Caco-2 (cell line): ENCODE results near the gene S1PR3. TPM values are rescaled to one million over a fixed set of nuclear protein-coding genes. Genes with fewer than 3 reads are reported as not detected.

Experiments
- BruUV-seq: library from RNA; stranded (reverse); fragments of 400-500 nt; replicated peaks from 2 replicates; lab custom pipeline; 2021; lab: Mats Ljungman, UMichigan
- CTCF ChIA-PET: fragments of 300-600 bp; sonication (Branson Sonifier 250); formaldehyde crosslinking; loops from one replicate; lab custom pipeline; 2022; ENCODE audit warnings: antibody characterized with exemption; lab: Charles Lee
- POLR2A ChIA-PET: fragments of 300-600 bp; sonication (Branson Sonifier 250); formaldehyde crosslinking; loops from one replicate; lab custom pipeline; 2022; ENCODE audit warnings: antibody characterized with exemption; lab: Charles Lee
- DNase-seq, 2 experiments: peaks; one replicate each; pipeline versions ENCODE4 v3.0.0 to v3.0.0-alpha.2; 2020 to 2022
- H3K27me3 ChIP-seq: replicated peaks from 2 replicates; pipeline ENCODE4 v1.6.0; 2011; ENCODE audit warnings: low read length; ENCODE audit not compliant: control insufficient read depth, insufficient read depth
- H3K36me3 ChIP-seq: 2 replicates; pipeline ENCODE4 v1.5.1; 2011; ENCODE audit warnings: low read length; ENCODE audit not compliant: control insufficient read depth, insufficient read depth
- H3K4me1 ChIP-seq: fragments of 250-450 bp; sonication (Bioruptor Pico); 2 replicates; pipeline ENCODE4 v1.5.1; 2020; ENCODE audit warnings: mild to moderate bottlenecking
- H3K4me3 ChIP-seq: 2 replicates; pipeline ENCODE4 v1.5.1; 2011; ENCODE audit warnings: low read depth, mild to moderate bottlenecking, control low read depth, low read length
- H3K9me3 ChIP-seq: fragments of 250-450 bp; sonication (Bioruptor Pico); 2 replicates; pipeline ENCODE4 v1.5.1; 2020; ENCODE audit warnings: mild to moderate bottlenecking, moderate library complexity
- H3K27ac Mint-ChIP-seq: one replicate; pipeline ENCODE4 v1.8.0; 2022; ENCODE audit warnings: mixed read lengths; ENCODE audit not compliant: unreplicated experiment
- H3K27me3 Mint-ChIP-seq: one replicate; pipeline ENCODE4 v1.8.0; 2022; ENCODE audit warnings: mixed read lengths; ENCODE audit not compliant: insufficient read depth, unreplicated experiment
- H3K36me3 Mint-ChIP-seq: one replicate; pipeline ENCODE4 v1.8.0; 2022; ENCODE audit warnings: mild to moderate bottlenecking, mixed read lengths; ENCODE audit not compliant: insufficient read depth, unreplicated experiment
- H3K4me1 Mint-ChIP-seq: one replicate; pipeline ENCODE4 v1.8.0; 2022; ENCODE audit warnings: low read depth, mixed read lengths; ENCODE audit not compliant: unreplicated experiment
- H3K4me3 Mint-ChIP-seq: one replicate; pipeline ENCODE4 v1.8.0; 2022; ENCODE audit warnings: mild to moderate bottlenecking, moderate library complexity, mixed read lengths; ENCODE audit not compliant: unreplicated experiment
- H3K9me3 Mint-ChIP-seq: one replicate; pipeline ENCODE4 v1.8.0; 2022; ENCODE audit warnings: mixed read lengths; ENCODE audit not compliant: unreplicated experiment
- CTCF ChIP-seq, 2 experiments: fragments of 200-600 bp in 1 of 2; IDR thresholded peaks; 1 replicate in 1 of 2; 2 replicates in 1 of 2; pipeline versions ENCODE4 v1.5.1 to v1.8.0; 2011 to 2022; ENCODE audit warnings: antibody characterized with exemption in 1 of 2, control low read depth in 1 of 2, inconsistent platforms in 1 of 2, low read depth in 1 of 2, low read length in 1 of 2, mild to moderate bottlenecking in 1 of 2, moderate library complexity in 1 of 2; ENCODE audit not compliant: insufficient read depth in 1 of 2, severe bottlenecking in 1 of 2, unreplicated experiment in 1 of 2
- intact Hi-C: fragments of 100-400 bp; cut with micrococcal nuclease; formaldehyde crosslinking; loops from one replicate; pipeline ENCODE4 v1.10.0; 2022; ENCODE audit not compliant: unreplicated experiment
- total RNA-seq: library from RNA; stranded (reverse); gene quantifications from 2 replicates; pipeline ENCODE4 v1.2.3, GENCODE V29; 2022

S1PR3 gene
- total RNA-seq, 1 experiment from 2014 or later: 1.00 TPM

- ChIA-PET POLR2A (no interaction called here), CTCF (no interaction called here)
- intact Hi-C loops: no loop called here
- Mint-ChIP-seq H3K4me1 (peaks cover 4% of the 10 kb centered on the region), H3K27me3 (peaks cover 2% of the 10 kb centered on the region), H3K36me3 (no peaks in the 10 kb centered on the region), H3K4me3 (no peak overlapping the region), H3K27ac (no peak overlapping the region), H3K9me3 (no peaks in the 10 kb centered on the region)
- Histone ChIP-seq H3K4me3 (no peak overlapping the region), H3K27me3 (no peaks in the 10 kb centered on the region), H3K9me3 (no peaks in the 10 kb centered on the region), H3K4me1 (no peaks in the 10 kb centered on the region), H3K36me3 (no peaks in the 10 kb centered on the region)
- no TSS peak for BruUV-seq
- no peak for DNase-seq
- no peak for TF ChIP-seq CTCF (IDR thresholded peaks at IDR 0.05; ENCODE audit: insufficient read depth in 1 of 2, low read depth in 1 of 2, low read length in 1 of 2, severe bottlenecking in 1 of 2, unreplicated experiment in 1 of 2)
Measured at GRCh38 chr9:89012294-89013042, 21.2 kb downstream of the S1PR3 start.

GRCh38 chr9:89013660-89014059 is 22.4 kb downstream of the S1PR3 start:
- H3K9me3 Mint-ChIP-seq: no peaks in the 10 kb centered on the region
- no peaks in the 10 kb centered on the region for H3K36me3 ChIP-seq
- H3K4me3 ChIP-seq: no peak overlapping the region
- H3K9me3 ChIP-seq: no peaks in the 10 kb centered on the region
- ChIA-PET CTCF (no interaction called here), POLR2A (no interaction called here)
- H3K36me3 Mint-ChIP-seq: no peaks in the 10 kb centered on the region
- no peaks in the 10 kb centered on the region for H3K27me3 ChIP-seq
- no peaks in the 10 kb centered on the region for H3K27me3 Mint-ChIP-seq
- H3K4me3 Mint-ChIP-seq: no peak overlapping the region
- intact Hi-C loops: no loop called here
- H3K27ac Mint-ChIP-seq: no peak overlapping the region
- BruUV-seq: no TSS peak
- no peak for TF ChIP-seq CTCF (IDR thresholded peaks at IDR 0.05; ENCODE audit: insufficient read depth in 1 of 2, low read depth in 1 of 2, low read length in 1 of 2, severe bottlenecking in 1 of 2, unreplicated experiment in 1 of 2)
- no peaks in the 10 kb centered on the region for H3K4me1 Mint-ChIP-seq
- H3K4me1 ChIP-seq: no peaks in the 10 kb centered on the region
- no peak for DNase-seq

DNA sequence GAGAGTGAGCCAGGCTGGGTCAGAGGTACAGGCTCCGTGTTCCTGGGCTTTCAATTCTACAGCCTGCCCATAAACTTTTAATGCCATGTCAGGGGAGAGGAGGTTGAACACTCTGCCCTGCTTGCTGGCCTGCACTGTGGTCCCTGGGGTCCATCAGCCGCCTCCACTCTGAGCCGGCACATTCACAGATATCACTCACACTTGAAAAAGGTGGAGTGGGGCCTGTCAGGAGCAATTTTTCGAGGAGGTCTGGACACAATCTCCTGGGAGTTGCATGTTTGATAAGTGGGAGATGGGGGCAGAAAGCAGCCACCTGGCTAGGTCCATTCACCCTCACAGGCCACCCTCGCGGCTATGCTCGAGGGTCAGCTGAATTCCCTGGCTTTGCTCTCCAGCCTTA is 22.9 kb downstream of the S1PR3 start:
- Mint-ChIP-seq H3K27me3 (no peaks in the 10 kb centered on the region), H3K4me1 (no peaks in the 10 kb centered on the region), H3K36me3 (no peaks in the 10 kb centered on the region), H3K9me3 (no peaks in the 10 kb centered on the region), H3K27ac (no peak overlapping the region), H3K4me3 (no peak overlapping the region)
- no TSS peak for BruUV-seq
- H3K27me3 ChIP-seq: no peaks in the 10 kb centered on the region
- H3K9me3 ChIP-seq: no peaks in the 10 kb centered on the region
- intact Hi-C loops: no loop called here
- POLR2A ChIA-PET: no interaction called here
- no peak for DNase-seq
- no peak for TF ChIP-seq CTCF (IDR thresholded peaks at IDR 0.05; ENCODE audit: insufficient read depth in 1 of 2, low read depth in 1 of 2, low read length in 1 of 2, severe bottlenecking in 1 of 2, unreplicated experiment in 1 of 2)
- no peak overlapping the region for H3K4me3 ChIP-seq
- no peaks in the 10 kb centered on the region for H3K36me3 ChIP-seq
- CTCF ChIA-PET: no interaction called here
- no peaks in the 10 kb centered on the region for H3K4me1 ChIP-seq
